ENCODE measurements around the gene TMEM40.
"Not testable (repeated sequence)": the region's sequence is repeated elsewhere in the genome, so short reads cannot be mapped to it uniquely, and the experiment has no call there.

TMEM40 gene

DNA sequence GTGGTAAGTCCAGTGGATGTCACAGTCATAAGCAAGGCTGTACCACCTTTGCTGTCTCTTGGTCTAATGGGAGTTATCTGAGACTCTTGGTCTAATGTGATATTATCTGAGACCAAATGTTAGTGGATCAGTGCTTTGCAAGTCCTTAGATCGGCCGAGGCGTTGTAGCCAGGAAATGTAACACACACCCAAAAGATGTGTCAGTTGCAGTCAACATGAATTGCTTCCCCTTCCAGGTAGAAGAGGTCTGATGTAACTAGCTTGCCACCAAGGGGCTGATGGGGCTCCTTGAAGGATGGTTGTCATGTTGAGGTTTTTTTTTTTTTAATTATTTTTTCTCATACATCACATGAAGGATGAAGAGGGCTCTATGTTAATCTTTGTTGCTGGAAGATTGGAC lies 49.7 kb downstream of the TMEM40 start:
- DNase-seq, result no peak

DNA sequence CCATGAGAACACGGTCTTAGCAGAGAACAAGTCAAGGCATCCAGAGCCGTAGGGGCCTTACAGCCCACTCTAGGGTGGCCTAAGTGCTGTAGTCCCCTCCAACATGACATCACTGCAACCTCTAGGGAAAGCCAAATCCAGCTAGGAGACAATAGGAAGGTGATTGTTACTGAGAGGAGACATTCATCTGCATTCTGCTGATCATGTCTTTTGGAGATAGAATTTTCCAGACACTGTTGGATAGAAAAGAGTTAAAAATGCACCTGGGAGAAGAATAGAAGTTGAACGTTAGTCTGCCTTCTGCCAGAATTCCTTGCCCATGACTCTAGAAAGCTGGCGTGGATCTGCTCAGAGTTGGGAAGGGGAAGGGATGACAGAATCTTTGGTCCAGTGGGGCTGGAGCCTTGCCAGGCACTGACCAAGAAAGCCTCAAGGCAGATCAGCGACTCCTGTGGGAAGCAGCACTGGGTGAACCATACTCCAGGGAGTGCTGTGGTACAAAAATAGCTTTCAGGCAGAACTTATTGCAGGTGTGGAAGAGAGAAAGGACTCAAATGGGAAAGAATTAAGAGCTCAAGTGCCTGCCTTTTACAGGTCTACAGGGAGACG lies 50.4 kb downstream of the TMEM40 start:
- DNase-seq, result no peak

DNA sequence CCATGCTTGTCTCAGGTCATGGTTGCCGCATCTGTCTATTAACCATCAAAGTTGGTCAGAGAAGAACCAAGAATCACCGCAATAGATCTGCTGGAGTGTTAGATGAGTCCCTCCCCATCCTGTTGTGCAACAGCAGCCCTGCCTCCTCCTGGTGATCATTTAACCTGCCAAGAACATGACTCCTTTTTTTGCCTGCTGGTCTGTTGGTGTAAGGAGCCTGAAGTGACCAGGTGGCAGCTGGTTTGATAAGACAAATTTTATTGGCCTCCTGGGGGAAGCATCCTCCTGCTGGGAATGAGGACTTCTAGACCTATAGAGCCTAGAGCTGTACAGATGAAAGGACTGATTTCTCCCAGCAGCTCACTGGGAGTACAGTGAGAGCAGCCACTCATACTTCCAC lies 51.6 kb downstream of the TMEM40 start:
- peak; percentile 20 for DNase-seq

DNA sequence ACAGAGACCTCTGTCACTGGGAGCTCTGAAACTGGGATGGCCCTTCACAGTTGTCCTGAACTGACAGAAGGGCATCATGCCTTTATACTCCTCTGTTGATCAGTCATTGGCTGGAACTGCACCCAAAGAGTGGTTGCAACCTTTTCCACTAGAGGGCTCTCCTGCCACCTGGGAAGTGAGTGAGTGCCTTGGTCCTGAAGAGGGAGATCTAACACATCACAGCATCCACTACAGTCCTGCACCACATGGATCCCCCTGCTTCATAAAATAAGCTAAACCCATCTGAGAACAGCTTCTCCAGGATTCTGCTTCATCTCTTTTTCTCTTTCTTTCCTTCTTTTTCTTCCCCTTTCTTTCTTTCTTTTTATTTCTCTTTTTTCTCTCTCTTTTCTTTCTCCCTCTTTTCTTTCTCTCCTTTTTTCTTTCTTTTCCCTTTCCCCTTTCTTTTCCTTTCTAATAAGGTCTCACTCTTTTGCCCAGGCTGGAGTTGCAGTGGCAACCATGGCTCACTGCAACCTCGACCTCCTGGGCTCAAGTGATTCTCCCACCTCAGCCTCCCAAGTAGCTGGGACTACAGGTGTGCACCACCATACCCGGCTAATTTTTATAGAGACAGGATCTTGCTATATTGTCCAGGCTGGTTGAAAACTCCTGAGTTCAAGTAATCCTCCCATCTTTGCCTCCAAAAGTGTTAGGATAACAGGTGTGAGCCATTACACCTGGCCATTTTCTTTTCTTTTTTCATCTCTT lies 52.4 kb downstream of the TMEM40 start:
- peak; percentile 11 for DNase-seq

DNA sequence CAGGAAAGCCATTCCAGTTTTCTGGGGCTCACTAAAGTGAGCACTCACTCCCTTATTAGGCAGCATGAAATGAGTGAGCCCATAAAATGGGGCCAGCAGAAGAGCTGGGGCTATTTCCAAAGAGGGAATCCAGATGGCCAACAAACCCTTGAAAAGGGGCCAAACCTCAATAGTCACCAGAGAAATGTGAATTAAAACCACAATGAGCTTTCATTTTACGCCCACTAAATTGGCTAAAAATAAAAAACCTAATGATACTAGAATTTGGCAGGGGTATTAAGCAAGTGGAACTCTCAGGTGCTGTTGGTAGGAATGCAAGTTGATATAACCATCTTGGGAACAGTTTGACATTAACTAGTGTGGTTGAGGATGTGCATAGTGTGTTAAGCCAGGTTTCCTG lies 53.1 kb downstream of the TMEM40 start:
- DNase-seq, result no peak

DNA sequence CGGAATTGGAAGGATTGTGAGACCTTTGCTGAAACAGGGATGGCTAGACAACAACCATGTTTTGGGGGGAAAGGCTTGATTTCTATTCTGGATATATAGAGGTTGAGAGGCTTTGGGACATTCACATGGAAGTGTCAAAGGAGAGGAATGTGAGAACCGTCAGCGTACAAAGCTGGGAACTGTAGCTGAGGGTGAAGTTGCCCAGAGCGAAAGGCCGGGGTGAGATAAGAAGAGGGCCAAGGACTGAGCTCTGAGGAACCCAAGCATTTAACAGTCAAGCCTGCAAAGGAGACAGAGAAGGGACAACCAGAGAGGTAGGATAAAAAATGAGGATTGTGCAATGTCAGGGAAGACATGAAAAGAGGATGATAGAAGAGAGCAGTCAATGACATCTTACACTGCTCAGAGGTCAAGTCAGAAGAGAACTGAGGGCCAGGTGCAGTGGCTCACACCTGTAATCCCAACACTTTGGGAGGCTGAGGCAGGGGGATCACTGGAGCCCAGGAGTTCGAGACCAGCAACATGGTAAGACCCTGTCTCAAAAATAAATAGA lies 53.6 kb downstream of the TMEM40 start:
- no peak for DNase-seq

DNA sequence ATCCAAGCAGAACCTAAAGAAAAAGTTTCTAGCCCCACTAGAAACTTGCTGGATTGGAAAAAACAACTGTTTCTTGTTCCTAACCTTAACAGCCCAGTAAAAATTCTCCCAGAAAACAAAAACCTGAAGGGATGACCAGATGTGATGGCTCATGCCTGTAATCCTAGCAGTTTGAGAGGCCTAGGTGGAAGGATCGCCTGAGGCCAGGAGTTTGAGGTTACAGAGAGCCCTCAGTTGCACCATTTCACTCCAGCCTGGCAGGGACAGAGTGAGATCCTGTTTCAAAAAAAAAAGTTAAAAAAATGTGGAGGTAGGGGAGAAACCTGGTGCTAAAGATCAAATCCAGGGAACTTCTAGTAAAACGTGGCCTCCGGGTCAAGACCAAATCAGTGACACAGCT lies 56.6 kb downstream of the TMEM40 start:
- no peak for DNase-seq

DNA sequence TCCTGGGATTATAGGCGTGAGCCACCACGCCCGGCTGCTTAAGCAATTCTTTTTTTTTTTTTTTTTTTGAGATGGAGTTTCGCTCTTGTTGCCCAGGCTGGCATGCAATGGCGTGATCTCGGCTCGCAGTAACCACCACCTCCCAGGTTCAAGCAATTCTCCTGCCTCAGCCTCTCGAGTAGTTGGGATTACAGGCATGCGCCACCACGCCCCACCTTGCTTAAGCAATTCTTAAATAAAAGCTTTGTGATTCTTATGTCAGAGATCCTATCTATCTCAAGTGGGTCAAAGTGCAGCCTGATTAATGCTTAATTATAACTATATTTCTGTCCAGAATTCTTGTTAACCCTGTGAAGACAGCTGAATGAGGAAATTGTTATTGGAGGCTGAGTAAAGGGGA lies 57.5 kb downstream of the TMEM40 start:
- DNase-seq, result not testable (repeated sequence)

DNA sequence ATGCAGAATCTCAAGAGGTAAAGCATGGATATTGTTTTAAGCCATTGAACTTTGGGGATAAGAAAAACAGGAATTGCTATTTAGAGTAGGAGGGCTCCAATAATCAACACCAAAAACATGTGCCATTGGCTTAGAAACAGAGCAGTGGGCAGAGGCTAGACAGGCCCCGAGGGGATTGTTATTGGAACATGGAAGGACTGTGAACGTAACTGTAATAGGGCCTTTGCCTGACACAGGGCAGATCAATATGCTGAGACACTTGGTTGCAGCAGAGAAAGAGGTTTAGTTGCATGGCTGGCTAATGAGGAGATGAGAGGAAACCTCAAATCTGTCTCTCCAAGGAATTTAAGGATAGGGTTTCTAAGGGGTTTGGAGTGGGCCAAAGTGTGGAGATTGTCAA lies 58.3 kb downstream of the TMEM40 start:
- DNase-seq, result no peak

DNA sequence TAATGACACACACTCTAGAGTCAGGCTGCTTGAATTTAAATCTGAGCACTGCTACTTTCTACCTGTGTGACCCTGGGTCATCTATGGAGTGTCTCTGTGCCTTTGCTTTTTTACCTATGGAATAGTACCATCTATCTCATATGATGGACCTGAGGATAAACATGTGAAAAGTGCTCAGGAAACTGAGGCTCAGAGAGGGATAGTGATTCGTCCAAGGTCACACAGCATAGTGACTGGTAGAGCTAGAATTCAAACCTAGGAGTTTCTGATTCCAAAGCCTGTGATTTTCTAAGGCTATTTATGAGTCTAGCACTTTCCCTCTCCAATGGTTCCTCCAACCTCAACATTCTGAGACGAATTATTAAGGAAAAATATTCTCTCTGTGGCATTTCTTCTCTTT lies 63.1 kb downstream of the TMEM40 start:
- no peak for DNase-seq

DNA sequence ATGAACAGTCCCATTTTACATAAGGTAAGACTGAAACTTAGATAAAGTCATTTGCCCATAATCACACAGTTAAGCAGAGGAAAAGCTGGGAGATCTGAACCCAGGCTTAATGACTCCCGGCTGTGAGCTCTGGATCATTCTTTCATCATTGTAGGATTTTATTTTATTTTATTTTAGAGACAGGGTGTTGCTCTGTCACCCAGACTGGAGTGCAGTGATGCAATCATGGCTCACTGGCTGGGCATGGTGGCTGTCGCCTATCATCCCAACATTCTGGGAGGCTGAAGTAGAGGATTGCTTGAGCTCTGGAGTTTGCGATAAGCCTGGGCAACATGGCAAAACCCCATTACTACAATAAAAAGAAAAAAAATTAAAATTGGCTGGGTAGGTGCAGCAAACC lies 63.9 kb downstream of the TMEM40 start:
- DNase-seq, result no peak

DNA sequence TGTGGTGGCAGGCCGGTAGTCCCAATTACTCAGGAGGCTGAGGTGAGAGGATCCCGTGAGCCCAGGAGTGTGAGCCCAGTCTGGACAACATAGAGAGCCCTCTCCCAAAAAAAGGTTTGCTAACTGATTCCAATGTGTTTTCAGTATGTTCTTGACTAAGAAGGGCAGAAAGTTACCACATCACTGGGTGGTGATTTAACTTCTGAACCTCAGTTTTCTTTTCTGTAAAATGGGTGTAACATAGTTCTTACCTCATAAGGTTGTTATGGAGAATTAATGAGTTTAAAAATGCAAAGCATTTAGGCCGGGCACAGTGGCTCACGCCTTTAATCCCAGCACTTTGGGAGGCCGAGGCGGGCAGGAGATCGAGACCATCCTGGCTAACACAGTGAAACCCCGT lies 66.6 kb downstream of the TMEM40 start:
- no peak for DNase-seq

DNA sequence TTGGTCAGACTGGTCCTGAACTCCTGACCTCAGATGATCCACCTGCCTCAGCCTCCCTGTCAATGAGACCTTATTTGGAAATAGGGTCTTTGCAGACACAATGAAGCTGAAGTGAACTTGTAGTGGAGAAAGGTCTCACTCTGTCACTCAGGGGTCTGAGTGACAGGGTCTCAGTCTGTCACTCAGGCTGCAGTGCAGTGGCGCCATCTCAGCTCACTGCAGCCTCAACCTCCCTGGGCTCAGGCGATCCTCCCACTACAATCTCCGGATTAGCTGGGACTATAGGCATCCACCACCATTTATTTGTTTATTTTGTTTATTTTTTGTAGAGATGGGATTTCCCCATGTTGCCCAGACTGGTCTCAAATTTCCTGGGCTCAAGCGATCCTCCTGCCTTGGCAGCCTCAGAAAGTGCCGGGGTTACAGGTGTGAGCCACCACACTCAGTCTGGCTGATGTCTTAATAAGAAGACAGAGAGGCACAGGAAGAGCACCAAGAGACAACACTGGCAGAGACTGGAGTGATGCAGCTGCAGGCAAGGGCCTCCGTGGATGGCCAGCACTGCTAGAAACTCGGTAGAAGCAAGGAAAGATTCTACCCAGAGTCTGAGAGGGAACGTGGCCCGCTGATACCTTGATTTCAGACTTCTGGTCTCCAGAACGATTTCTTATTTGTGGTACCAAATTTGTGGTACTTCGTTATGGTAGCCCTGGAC lies 68.9 kb downstream of the TMEM40 start:
- no peak for DNase-seq

DNA sequence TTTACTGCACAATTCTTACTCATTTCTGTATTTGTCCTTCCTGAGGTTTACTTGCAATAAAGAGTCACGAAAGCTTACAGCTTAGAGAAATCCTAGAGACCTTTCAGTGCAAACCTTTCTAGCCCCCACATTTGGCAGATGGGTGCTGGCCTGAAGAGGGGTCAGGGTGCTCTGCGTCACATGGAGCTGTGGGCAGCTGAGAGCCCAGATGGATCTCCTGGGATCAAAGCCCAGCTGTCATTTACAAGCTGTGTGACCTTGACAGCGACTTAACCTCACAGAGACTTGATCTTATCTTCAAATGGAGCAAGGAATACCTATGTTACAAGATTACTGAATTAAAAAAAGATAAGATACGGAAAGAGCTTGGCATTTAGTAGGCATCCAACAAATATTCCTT lies 71.1 kb downstream of the TMEM40 start:
- no peak for DNase-seq

DNA sequence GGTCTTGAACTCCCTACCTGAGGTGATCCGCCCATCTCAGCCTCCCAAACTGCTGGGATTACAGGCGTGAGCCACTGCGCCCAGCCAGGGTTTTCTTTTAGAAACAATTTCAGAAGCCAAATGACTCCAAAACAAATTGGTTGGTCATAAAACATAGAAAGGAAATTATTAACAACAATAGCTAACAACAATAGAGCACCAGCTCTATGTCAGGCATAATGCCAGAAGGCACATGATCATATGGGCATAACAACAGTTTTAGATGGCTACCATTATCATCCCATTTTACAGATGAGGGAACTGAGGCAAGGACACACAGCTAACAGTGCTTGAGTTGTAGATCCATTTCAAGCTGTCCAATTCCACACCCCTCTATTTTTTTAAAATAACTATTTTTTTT lies 73.0 kb downstream of the TMEM40 start:
- DNase-seq, result no peak
